ENCODE results near the gene USP46.

GRCh38 chr4:52641854-52642563 is 17.1 kb downstream of the USP46 start:
- TF ChIP-seq CTCF (IDR thresholded peaks at IDR 0.05; ENCODE audit: poor library complexity) (no peak), EZH2phosphoT487 (IDR thresholded peaks at IDR 0.05; ENCODE audit: low read depth, severe bottlenecking, unreplicated experiment) (no peak)

Data from hepatocyte (in vitro differentiated cells).